SH-SY5Y (cell line): Measurements from ENCODE around the gene CHODL.

Experiments
- GATA2 ChIP-seq: IDR thresholded peaks from 2 replicates; pipeline ENCODE4 v1.6.1; 2011; ENCODE audit warnings: mild to moderate bottlenecking, low read depth, low read length
- GATA3 ChIP-seq: IDR thresholded peaks from 2 replicates; pipeline ENCODE4 v1.6.1; 2011; ENCODE audit warnings: low read depth, mild to moderate bottlenecking, low read length, moderate library complexity

DNA sequence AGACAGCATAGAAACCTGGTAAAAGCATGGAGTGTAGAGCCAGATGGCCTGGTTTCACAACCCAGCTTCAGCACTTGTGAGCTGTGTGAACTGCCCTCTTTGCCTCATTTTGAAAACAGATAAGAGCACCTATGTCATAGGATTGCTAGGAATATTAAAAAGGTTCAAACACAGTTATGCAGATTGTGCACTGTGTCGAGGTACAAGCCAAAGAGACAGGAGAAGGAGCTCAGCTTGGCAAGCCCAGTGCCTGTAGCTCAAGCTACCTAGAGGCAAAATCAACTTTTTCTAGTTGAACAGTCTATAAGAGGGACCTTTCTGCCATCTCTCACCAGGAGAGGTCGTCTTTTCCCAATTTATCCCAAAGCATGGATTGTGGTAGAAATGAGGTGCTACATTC, 5.0 kb downstream of the CHODL start:
- TF ChIP-seq GATA3 (no peak), GATA2 (no peak)
